HG03378 (cell line): ENCODE results near the gene TMEM203.
"Not testable (repeated sequence)": the region's sequence is repeated elsewhere in the genome, so short reads cannot be mapped to it uniquely, and the experiment has no call there.

Experiments
- ATAC-seq: cut with Tn5 transposase; IDR thresholded peaks from one replicate; pipeline ENCODE4 v1.9.1; 2021; ENCODE audit warnings: mild to moderate bottlenecking, moderate library complexity; ENCODE audit not compliant: unreplicated experiment

Gene TMEM203, protein sequence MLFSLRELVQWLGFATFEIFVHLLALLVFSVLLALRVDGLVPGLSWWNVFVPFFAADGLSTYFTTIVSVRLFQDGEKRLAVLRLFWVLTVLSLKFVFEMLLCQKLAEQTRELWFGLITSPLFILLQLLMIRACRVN

DNA sequence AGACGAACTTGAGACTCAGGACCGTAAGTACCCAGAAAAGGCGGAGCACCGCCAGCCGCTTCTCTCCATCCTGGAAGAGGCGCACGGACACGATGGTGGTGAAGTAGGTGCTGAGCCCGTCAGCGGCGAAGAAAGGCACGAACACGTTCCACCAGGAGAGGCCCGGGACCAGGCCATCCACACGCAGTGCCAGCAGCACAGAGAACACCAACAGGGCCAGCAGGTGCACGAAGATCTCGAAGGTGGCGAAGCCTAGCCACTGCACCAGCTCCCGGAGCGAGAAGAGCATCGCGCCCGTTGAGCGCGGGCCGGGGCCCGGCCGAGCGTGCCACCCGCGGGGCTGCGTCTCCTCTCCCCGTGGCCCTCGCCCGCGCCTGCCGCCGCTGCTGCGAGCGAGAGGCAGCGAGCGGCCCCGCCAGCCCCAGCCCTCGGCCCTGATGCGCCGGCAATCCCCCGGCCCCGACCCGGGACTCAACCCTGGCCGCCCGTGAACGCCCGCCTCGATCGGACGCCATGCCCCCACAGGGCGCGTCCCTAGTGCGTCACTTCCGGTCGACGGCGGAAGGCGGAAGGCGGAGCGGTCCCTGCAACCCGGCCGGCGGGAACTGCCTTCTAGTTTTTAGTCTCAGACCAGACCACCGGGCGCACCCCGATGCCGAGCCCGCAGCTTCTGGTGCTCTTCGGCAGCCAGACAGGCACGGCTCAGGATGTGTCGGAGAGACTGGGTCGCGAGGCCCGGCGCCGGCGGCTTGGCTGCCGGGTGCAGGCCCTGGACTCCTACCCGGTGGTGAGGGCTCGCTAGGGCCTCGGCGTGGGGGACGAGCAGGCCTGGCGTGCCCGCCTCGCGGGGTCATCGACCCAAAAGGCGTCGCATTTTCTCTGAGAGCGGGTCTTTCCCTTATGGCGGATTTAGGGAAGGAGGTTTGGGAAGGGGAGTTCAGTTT is at the start of gene TMEM203, which contains the start of gene NDOR1:
Gene TMEM203, minus strand, starts transcription at position 523 of the 944 bp plus-strand sequence. Its CDS starts 234 bp downstream, at position 289.
Gene NDOR1, plus strand, starts transcription at position 575 of the 944 bp plus-strand sequence. Its CDS starts 78 bp downstream, at position 653.
- no peak for ATAC-seq

DNA sequence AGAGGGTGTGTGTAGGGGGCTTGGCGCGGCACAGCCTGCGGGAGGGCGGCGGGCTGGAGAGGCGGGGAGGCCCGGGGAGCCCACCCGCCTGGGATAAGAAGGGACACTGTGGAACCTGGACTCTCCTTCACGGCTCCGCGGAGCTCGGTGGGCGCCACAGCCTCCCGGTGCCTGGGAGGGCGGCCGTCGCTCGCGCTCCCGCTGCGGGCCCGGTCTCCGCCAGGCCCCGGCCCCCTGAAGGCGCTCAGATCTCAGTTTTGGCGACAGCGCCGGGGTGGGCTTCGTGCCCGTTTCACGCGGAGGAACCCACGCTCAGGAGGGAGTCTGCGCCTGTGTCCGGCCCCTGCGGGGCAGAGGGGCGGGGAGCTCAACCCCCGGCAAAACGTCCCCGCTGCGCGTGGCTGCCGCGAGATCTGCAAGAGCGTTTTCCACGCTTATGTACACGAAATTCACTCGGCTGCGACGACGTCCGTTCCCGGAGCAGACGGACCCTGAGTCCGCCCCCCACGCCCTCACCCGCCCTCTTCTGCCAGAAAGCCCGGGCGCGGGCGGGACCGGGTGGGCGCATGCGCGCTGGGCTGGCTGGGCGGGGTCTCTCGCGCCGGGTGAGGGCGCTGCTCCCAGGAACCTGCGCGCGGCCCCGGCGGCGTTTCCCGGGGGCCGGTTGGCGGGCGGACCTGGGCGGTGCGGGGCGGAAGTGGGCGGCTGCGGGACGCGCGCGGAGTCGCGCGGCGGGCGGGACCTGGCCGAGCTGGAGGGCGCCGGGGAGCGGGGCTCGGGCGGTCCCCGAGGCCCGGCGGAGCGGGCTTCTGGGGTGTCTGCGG is 49.4 kb upstream of the TMEM203 start, which contains the start of gene NELFB:
Gene NELFB, plus strand, starts transcription at position 704 of the 824 bp plus-strand sequence.
- peak; percentile 40 for ATAC-seq

DNA sequence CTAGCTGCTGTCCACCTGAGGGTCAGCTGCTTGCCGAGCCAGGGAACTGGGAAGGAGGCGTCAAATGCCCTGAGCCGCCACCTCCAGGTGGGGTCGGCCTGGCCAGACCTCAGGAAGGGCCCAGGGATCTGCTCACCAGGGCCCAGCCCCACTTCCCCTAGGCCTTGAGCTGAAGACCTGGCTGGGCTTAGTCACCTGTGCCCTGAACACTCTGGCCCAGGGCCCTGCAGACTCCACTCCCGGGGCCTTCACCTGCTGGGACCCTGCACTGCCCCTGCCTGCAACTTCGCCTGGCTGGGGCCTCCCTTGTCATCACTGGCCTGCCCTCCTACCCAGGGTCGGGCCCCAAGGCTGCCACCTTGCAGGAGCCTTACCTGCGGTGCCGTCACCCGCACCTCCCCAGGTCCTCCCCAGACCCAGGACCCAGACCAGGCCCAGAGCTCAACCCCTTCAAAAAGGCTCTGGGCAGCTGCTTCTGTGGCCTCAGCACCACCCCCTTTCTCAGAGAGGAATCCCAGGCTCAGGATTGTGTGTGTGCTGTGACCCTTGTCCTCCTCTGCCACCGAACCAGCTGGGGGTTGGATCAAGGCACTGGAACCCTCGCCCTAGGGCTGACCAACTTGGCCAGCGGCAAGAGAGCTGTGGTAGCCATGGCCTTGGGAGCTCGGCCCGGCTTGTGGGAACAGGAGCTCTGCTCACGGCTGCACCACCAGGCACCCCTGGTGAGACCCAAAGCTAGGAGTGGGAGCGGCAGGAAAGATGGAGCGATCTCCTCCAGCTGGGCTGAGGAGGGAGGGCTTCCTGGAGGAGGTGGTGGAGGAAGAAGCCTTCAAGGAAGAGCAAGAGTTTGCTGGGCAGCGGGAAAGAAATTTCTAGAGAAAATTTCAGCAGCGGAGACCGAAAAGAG is 48.5 kb upstream of the TMEM203 start:
- ATAC-seq, result no peak

DNA sequence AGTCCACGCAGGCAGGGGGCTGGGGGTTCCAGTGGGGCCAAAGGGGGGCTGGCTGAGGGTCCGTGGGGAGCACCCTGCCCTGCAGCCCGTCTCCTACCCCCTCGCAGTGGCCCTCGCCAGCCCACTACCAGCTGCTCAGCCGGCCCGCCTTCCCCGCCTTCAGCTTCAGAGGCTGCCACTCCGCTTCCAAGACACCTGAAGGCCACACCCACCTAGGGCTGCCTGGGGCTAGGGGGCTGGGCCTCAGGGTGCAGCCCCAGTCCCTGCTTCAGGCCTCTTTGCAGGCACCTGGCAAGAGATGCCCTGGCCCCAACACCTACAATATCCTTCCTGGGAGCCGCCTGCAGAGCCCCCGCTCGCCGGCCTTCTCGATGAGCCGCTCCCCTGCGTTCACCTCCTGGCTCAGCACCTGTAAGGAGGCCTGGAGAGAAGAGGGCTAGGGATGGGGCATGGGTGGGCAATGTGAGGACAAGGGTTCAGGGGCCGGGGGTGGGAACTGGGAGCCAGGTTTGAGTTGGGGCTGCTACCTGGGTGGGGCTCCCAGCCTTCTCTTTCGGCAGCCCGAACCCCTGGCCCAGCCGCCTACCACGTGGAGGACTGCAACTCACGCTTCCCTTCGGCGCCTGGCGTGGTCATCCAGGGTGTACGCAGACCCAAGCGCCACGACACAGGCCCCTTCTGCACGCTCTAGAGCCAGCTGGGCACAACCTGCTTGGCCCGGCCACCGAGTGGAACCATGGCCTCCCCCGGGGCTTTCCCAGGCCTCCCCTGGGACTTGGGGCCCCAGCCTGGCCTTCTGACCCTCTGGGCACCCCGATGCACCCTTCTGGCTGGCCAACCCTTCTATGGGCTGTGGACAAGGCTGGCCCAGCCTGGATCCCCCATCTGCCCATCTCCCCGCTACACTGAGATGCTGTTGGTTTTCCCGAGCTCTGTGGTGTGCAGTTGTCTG is 47.4 kb upstream of the TMEM203 start:
- ATAC-seq, result no peak

DNA sequence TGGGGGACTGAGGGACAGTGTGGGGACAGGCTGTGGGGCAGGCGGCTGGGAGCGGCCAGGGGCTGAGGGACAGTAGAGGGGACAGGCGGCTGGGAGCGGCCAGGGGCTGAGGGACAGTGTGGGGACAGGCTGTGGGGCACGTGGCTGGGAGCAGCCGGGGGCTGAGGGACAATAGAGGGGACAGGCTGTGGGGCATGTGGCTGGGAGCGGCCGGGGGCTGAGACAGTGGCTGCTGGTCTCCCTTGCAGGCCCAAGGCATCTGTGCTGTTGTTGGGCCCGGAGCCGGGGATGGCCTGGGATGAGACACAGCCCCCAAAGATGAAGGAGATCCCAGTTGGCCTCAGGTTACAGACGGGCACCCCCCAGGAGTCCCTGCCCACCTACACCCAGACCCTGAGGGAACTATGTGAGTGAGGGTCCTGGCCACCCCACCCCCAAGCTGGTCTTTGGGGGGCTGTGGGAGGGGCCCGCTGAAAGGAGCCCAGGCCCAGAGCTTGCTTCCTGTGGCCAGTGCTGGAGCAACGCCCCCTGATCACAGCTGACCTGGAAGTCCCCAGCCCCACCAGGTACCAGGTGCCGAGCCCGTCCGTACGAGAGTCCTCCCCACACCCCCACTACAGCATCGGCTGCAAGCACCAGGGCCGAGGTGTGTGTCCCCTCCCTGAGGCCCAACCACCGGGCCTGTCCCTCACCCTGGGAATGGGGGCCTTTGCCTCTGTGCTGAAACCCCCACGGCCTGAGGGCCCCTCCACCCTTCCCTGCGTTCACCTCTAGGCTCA is 46.2 kb upstream of the TMEM203 start:
- no peak for ATAC-seq

DNA sequence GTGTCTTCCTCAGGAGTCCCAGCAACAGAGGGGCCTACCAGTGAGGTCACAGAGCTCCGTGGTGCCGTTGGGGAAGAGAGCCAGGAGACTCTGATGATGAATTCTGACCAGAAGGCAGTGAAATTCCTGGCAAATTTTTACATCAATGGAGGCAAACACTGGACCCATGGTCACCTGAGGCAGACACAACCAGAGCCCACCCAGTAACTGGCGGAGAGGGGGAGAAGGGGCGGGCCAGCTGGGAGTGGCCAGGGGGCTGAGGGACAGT is 45.7 kb upstream of the TMEM203 start, which contains the start of gene STPG3:
Gene STPG3, plus strand, starts transcription at position 93 of the 268 bp plus-strand sequence. Its CDS starts 1 bp downstream, at position 94.
- no peak for ATAC-seq

DNA sequence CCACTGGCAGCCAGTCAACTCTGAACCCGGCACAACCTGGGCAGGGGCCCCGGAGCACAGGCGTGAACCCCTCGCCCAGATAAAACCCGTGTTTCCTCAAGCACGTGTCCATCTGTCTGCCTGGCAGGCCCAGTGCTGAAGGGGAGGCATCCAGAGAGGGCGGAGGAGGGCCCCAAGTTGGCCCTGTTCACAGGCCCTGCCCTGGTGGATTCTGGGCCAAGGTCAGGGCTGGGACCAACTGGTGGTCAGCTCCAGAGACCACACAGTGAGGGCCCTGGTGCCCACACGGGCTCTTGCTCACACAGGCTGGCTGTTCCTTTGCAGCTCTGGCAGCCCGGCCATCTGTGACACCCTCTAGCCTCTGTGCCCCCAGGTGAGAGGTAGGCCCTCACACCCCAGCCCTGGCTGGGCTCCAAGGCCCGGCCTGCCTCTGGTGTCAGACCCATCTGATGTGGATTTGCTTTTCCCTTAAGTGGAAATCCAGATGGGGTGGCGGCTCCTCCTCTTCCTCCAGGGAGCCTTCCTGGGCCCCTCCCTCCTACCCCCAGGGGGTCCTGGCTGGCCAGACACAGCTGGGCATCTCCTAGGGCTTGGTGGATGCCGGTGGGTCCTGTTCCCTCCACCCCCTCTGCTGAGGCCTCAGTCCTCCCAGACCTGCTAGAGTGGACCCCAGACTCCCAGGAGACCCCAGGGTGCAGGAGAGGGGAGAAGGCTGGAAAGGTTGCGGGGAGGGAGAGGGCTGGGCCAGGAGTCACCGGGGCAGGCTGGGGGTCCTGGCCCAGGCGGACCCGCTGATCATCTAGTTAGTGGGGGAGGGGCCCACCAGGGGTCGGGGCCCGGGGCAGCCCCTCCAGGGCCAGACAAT is 45.1 kb upstream of the TMEM203 start:
- no peak for ATAC-seq

DNA sequence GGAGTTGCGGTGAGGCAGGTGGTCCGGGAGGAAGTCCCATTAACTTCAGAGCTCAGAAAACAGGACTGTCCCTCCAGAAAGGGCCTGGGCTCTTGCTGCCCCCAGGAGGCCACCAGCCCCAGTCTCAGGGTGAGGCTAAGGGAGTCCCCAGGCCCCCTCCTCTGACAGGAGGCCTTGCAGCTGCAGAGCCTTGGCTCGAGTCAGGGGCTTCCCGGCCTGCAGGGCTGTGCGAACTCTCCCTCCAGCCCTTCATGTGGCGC is 42.4 kb upstream of the TMEM203 start:
- ATAC-seq, result no peak

DNA sequence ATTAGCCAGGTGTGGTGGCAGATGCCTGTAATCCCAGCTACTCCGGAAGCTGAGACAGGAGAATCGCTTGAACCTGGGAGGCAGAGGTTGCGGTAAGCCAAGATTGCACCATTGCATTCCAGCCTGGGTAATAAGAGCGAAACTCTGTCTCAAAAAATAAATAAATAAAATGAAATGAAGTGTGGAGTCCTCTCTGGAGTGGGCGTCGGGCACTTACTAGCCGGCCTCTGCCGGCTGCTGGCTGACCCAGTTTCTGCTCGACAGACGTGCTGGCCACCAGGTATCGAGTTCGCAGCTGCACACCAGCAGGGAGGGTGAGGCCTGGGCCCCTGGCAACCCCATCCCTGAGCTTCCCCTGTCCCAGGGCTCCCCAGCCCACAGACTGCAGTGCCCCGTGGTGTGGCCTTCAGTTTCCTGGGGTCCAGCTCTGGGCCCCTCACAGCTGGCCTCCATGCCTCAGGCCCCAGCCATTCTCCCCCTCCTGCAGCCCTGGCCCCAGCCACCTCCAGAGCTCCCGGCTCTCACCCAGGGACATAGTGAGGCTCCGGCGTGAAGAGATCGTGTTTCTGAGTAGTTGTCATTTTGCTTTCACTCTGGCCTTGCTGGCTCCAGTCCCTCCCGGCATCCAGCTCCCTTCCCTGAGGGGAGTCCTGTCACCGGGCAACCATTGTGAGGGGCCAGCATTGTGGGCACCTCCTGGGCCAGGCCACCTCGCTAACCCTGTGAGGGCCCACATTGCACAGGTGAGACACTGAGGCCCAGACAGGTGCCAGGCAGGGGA is 41.9 kb upstream of the TMEM203 start:
- ATAC-seq, result no peak

DNA sequence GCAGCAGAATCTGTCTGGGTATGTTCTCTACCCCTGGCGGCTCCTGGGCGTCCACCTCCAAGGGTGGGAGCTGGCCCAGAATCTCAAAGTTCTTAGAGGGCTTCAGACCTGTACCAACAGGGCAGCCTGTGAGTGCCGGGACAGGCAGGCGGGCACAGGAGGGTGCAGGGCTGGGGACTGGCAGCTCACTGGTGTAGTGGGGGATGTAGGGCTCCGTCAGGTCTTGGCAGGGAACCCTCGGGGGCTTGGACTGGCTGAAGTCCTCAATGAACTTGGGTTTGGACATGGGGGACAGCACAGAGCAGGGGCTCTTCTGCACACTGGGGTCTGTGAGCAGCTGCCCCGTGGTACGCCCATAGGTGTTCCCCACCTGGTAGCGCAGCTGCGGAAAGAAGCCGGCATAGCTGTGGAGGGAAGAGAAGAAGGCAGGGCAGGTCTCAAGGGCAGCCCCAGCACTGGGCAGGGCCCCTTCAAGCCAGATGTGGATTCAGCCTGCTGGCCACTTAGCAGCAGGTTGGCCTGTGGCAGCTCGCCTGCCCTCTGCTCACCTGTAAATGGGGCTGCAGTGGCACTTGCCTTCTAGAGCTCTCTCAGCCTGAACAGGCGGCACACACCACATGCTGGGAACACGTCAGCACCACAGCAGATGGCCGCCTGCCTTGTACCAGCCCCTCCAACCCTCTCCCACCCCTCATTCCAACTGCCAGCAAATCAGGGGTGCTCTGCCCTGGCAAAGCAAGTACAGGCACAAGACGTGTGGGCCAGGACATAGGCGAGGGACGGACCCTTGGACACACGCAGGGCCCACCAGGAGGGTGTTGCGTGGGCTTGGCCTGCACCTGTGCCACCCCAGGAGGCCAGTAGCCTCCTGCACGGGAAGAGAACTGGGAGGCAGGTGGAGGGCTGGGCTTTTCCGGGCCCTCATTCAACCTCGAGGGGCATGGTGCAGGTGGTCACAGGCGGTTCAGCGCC is 40.3 kb upstream of the TMEM203 start:
- ATAC-seq, result no peak

DNA sequence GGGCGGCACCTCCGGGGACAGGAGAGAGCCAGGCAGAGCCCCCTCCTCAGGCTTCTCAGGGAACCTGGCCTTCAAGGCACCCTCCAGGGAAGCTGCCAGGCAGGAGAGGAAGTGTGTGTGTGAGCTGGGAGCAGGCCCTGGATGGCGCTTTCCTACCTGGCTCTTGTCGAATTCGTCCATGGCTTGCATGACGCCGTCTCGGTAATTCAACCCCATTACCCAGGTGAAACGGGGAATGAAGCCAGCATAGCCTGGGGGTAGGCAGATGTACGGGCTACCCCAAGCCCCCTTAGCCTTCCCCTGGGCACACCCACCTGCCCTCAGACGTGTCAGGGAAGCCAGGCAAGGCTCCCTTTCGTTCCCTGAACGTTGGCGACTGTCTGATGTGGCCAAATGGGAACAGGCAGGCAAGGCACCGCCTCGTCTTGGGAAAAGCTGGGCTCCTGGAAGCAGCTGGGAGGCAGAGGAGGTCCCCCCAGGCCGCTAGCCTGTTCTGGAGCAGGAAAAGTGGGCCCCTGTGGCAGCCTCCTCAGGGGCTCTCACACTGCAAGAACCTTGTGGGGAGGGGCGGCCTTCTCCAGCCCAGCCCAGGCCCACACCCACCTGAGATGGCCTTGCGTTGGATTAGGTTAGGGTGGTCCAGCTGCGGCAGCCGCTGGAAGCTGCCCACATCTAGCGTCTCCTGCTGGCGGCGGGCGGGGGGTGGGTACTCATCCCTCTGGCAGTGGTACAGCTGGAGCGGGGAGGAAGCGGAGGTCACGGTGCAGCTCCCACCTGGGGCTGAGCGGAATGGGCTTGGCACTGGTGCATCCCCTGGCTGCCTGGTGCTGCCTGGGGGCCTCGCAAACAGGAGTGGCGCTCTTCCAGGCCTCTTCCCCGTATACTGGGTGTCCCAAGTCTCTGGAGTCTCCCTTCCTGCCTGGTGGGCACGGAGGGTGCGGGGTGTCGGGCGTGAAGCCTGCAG is 39.3 kb upstream of the TMEM203 start:
- ATAC-seq, result no peak

DNA sequence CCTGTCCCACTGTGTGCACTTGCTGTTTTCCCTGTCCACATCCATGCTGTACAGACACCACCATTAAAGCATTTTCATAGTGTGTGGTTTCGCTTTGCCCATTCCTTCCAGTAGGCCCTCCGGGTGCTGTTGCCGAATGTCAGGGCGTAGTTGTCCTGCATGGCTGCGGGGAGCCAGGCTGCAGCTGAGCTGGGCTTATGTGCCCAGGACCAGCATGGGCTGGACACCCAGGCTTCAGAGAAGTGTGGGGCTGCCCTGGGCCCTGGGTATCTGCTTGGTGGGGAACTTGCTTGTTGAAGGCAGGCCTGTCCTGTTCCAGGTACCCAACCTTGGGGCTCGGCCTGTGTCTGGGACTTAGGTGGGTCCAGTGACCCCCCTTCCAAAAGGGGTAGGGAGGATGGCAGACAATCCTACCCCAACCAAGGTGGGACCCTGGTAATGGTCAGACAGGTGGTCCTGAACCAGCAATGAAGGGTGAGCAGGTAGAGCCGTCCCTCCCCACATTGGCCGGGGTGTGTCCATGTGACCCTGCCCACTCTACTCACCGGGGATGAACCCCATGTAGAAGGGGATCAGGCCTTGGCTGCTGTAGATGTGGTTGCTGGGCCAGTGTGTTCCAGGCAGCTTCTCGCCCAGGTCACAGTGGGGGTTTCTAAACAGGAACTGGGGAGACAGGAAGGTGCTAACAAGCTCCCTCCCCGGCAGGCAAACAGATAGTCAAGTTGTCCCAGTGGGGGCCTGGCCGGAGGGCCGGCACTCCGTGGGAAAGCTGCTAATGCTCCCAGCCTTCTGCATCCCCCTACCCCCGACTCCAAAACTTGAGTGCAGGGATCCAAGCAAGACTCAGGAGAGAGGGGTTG is 38.4 kb upstream of the TMEM203 start:
- ATAC-seq, result no peak

DNA sequence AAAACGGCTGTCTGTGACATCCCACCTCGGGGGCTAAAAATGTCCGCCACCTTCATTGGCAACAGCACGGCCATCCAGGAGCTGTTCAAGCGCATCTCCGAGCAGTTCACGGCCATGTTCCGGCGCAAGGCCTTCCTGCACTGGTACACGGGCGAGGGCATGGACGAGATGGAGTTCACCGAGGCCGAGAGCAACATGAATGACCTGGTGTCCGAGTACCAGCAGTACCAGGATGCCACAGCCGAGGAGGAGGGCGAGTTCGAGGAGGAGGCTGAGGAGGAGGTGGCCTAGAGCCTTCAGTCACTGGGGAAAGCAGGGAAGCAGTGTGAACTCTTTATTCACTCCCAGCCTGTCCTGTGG is 37.8 kb upstream of the TMEM203 start:
- ATAC-seq, result not testable (repeated sequence)
